Gastroesophageal sphincter (tissue), 3 donors: ENCODE results near the gene PXDC1.

Source experiments
- CTCF ChIP-seq, 4 experiments: fragments of 200-600 bp in 2 of 4; fragments of 450-650 bp in 2 of 4; sonication (generic) in 1 of 4; IDR thresholded peaks; one replicate each; pipeline ENCODE4 v1.5.1; 2017 to 2019; ENCODE audit warnings: antibody characterized with exemption in 4 of 4, mild to moderate bottlenecking in 2 of 4, moderate library complexity in 2 of 4
- EP300 ChIP-seq: sonication (generic); formaldehyde crosslinking; IDR thresholded peaks from one replicate; pipeline ENCODE4 v1.6.1; 2017; ENCODE audit warnings: antibody characterized with exemption, mild to moderate bottlenecking
- POLR2AphosphoS5 ChIP-seq: sonication (generic); formaldehyde crosslinking; IDR thresholded peaks from one replicate; pipeline ENCODE4 v1.6.1; 2017; ENCODE audit warnings: antibody characterized with exemption

DNA sequence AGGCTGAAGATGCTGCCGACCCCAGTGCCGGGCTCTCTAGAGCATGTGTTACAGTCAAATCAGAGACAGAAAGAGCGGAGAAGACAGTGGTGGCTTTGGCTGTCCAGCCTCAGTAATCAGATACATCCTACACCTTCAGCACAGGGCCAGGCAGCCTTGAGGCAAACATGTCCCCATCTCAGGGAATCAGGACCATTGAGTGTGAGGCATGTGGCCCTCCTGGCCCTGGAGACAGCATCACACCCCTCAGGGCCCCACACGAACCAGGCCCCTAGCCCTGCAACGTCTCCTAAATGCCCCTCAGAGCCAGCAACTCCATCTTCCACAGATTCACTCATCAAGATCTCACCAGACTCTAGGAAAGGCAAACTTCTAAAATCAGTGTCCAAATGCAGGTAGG, 24.5 kb downstream of the PXDC1 start:
- no peak for TF ChIP-seq CTCF (IDR thresholded peaks at IDR 0.05)
- TF ChIP-seq POLR2AphosphoS5: no peak
- no peak for TF ChIP-seq EP300
